HG02973 (cell line): ENCODE results near the gene CHMP1A.
"Not testable (repeated sequence)": the region's sequence is repeated elsewhere in the genome, so short reads cannot be mapped to it uniquely, and the experiment has no call there.

Source experiments
- ATAC-seq: cut with Tn5 transposase; IDR thresholded peaks from one replicate; pipeline ENCODE4 v1.9.1; 2021; ENCODE audit warnings: moderate library complexity; ENCODE audit not compliant: unreplicated experiment

CHMP1A gene

DNA sequence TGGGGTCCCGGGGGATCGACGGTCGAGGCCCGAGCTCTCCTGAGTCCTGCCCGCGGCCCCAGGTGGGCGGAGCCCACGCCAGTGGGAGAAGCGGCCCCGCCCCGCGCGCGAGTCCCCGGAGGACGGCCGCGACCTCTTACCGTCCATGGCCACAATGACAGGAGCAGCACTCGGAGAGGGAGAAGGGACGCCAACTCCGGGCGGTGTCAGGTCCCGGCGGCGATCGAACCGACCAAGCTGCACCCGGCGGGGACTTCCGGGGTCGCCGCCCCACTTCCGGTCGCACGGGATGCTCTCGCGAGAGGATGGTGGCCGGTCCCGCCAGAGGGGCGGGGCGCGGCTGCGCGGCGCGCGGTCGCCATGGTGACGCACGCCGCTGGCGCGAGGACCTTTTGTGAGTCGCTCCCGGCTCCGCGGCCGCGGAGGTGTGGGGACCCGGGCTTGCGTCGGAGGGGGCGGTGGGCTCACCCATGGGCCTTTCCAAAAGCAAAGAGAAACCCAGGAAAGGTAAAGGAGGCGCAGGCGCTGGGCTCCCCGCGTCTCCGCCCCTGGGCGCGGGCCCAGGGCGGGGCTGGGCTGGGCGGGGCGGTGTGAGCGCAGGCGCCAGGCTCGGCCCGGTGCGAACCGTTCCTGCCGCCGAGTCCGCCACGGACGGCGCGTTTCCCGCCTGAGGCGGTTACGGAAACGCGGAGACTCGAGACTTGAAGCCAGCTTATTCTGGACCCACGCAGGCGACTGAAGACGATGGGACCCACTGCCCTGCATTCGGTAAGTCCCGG lies at the start of gene CHMP1A, which contains the start of gene SPATA33:
CHMP1A (minus strand) TSS at position 267 of the 779 bp plus-strand sequence; CDS start at position 147, 120 bp downstream.
SPATA33 (plus strand) TSS at position 395 of the 779 bp plus-strand sequence; CDS start at position 471, 76 bp downstream.
- peak; percentile 79 for ATAC-seq

DNA sequence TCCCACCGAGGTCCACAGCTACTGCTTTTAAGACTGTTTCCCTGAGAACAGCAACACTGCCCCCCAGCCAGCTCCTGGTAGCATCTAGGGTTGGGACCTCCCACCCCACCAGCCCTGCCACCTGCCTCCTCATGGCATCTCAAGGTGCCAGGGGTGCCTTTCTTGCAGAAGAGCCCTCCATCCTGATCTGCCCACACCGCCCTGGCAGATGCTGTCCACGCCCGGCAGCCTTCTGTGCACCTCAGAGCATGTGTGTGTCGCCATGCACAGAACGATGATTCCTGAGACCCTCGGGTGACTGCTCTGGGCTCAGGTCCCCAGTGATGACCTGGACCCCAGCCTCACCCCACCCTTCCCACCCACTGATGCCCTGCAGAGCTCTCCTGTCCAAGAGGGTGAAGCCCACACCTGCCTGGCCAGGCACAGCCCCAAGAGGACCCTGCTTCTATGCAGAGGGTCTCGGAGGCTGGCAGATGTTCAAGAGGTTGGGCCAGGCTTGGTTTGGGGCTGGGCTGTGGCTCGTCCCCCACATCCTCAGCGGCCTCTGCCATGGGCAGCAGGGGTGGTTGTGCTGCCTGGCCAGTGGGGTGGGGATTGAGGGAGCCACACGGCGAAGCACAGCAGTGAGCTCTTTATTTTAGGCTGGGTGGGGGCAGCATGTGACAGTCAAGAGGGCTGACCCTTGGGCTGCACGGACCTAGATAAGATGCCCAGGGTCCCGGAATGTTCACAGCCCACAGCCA lies 49.2 kb upstream of the CHMP1A start:
- ATAC-seq: no peak

DNA sequence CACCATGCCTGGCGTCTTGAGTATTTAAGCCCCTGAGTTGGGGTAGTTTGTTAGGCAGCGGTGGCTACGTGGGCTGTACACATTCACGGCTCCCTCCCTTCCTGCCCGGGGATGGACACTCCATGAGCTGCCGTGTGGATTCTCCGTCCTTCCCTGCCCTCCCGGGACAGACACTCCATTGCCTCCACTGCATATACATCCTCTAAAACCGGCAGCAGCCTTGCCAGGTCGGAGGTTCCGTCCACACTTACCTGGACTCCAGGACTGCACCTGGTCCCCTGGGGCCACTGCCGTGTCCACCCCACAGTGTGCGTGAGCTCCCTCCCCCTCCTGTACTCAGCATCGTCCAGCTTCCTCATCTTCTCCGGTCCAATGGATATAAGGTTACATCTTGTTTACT lies 47.5 kb upstream of the CHMP1A start:
- no peak for ATAC-seq

DNA sequence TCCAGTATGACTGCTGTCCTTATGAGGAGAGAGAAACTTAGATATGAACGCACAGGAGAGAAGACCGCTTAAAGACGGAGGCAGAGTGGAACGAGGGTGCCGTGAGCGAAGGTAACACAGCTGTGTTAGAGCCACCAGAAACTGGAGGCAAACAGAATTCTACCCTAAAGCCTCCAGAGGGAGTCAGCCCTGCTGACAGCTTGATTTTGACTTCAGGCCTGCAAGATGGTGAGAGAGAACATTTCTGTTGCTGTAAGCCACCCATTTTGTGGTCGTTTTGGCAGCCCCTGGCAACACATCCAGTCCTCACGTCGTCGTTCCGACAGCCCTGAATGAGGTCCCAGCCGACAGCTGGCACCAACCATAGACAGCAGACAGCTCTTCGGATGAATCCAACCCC lies 46.8 kb upstream of the CHMP1A start:
- no peak for ATAC-seq

DNA sequence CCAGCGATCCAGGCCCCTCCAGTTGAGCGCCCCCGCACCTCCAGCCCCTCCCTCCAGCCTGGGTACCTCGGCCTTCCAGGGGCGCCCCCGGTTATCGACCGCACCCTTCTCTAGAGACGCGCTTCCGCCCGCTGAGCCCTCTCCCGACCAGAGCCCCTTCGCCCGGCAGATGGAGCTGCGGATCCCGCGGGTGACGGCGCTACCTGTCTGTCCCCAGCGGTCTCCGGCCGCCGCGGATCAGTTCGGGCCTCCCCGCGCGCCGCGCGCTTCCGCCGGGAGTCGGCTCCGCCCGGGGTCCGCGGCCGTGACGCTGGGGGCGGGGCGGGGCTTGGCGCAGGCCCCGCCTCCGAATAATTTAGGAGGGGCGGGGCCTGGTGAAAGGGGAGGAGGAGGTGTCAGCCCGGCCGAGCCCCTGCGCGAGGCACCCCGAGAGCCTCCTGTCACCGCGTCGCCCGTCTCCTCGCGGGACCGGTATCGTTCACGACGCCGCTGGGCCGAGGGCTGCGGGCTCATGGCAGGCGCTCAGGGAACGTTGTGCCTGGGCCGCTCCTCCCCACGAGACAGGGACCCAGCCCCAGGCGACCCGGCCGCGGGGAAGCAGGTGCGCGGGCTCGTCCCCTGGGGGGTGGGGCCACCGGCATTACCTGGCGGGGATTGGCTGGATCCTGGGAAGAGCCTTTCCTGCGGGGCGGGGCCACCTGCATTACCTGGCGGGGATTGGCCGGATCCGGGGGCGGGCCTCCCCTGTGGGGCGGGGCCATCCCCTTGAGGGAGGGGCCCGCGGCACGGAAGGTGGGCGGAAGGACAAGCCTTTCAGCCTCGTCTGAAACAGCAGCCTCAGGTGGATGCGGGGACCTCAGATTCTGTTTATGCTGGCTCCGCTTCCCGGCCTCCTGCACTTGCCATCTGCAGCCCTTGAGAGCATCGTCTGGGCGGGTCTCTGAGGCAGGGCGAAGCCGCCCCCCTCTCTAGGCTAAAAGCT lies 44.2 kb upstream of the CHMP1A start, which contains the start of gene SPATA2L:
SPATA2L (minus strand) TSS at position 281 of the 982 bp plus-strand sequence. CDS start 473 bp downstream, outside the sequence.
- peak; percentile 57 for ATAC-seq

DNA sequence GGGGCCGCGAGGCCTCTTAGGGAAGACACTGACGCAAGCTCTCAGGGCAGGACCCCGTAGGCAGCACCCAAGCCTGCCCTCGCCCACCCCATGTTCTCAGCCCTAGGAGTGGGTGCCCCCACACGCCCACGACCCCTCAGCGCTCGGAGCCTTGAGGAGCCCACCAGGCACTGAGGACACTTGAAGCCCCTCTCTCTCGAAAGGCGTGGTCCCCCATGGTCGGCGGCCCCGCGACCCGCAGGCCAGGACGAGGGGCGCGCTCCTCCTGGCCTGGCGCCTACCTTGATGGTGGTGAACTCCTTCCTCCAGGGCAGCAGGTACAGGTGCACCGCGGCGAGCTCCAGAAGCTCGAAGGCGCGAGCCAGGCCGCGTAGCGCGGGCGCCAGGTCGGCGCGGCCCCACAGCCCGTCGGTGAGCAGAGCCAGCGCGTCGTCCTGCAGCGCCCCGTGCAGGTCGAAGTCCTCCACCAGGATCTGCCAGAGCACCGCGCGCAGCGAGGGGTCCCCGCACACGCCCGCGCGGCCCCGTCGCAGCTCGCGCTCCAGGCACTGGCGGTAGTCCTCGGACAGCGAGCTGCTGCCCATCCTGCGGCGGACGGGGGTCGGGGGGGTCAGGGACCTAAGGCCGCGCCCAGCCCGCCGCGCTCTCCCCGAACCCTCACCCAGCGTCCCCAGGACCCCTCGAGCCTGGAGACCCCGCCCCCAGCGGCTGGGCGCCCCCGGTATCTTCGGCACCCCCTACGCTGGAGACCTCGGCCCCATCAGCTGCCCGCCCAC lies 43.3 kb upstream of the CHMP1A start:
- ATAC-seq: peak; percentile 14

DNA sequence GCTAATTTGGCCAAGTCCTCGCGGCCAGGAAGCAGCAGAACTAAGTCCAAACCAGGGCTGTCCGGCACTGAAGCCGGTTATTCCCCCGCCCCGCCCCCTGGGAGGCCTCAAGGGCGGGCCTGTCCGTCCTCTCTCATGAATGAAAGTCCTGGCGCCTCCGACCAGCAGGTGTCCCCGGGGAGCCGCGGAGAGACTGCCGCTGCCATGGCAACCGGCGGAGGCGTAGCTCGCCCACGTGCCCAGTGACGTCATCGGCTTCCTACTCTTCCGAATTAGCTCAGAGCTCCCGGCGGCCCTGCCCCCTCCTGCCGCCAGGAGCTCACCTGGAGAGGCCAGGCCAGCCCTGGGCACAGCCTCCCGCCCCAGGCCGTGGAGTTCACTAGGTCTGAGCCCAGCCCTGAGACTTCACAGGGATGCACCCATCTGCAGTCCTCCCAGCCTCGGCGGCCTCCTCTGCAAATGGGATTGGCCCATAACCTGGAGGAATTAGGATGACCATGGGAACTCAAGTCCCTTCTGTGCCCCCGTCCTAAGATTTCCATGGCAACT lies 42.7 kb upstream of the CHMP1A start:
- peak; percentile 37 for ATAC-seq

DNA sequence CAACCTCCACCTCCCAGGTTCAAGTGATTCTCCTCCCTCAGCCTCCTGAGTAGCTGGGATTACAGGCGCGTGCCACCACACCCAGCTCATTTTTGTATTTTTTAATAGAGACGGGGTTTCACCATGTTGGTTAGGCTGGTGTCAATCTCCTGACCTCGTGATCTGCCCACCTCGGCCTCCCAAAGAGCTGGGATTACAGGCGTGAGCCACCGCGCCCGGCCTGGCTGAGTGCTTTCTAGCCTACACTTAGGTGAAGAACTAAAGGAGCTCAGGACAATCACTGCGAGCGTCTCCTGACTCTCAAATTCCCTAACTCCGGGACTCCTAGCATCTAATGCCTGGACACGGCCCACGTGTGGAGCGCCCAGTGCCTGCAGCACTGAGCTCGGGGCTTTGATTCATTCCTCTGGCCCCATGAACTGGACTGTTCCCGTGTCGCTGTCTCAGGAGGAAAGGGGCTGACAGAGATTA lies 42.2 kb upstream of the CHMP1A start:
- ATAC-seq: not testable (repeated sequence)

DNA sequence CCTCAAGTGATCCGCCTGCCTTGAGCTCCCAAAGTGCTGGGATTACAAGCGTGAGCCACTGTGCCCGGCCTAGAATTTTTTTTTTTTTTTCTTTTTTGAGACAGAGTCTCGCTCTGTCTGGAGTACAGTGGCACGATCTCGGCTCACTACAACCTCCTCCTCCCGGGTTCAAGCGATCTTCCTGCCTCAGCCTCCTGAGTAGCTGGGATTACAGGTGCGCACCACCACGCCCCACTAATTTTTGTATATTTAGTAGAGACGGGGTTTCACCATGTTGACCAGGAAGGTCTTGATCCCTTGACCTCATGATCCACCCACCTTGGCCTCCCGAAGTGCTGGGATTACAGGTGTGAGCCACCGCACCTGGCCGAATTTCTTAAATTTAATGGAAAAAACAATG lies 41.2 kb upstream of the CHMP1A start:
- not testable (repeated sequence) for ATAC-seq

DNA sequence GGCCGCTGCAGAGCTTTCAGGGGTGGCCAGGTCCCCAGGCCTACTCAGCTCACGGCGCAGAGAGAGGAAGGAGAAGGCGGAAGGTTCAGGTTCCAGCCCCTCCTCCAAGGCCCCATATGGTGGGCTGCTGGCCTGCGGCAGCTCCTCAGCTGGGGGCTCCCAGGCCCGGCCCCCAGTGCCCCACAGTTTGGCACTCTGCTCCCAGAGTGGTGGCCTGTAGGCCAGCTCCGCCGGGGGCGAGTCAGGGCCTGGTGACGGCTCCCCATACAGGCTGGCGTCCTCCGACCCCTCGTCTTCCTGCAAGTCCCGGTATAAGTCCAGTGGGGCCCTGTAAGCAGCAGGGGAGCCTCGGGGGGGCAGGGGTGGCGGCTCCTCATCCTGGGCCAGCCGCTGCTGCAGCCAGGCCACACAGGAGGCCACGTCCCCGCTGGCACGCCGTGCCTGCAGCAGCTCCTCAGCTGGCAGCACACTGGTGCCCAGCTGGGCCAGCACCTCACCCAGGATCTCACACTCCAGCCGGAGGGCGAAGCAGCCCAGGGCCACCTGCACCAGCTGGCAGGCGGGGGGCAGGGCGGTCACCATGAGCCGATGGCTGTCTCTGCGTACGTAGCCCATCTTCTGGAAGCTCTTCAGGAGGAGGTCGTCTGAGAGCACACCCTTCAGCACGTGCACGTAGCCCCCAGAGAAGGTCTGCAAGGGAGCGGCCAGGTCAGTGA lies 40.3 kb upstream of the CHMP1A start:
- ATAC-seq: no peak

DNA sequence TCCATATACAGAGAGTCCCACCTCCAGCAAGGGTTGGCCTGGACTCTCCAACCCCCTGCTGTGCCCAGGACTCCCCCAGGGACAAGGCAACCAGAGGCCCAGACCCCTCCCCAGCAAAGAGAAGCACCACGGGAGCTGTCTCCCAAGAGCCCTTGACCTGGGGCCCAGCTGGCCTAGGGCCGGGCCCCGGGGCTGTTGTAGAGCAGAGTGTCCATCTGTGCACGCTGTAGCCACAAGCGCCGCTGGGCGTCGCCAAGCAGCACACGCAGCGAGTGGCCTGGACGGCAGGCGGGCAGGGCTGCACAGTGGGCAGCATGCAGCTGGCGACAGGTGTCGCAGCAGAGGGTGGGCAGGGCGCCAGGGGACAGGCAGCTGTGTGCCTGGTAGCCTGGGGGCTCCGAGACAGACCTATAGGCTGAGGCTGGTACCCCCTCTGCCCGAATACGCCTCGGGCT lies 39.7 kb upstream of the CHMP1A start:
- no peak for ATAC-seq

DNA sequence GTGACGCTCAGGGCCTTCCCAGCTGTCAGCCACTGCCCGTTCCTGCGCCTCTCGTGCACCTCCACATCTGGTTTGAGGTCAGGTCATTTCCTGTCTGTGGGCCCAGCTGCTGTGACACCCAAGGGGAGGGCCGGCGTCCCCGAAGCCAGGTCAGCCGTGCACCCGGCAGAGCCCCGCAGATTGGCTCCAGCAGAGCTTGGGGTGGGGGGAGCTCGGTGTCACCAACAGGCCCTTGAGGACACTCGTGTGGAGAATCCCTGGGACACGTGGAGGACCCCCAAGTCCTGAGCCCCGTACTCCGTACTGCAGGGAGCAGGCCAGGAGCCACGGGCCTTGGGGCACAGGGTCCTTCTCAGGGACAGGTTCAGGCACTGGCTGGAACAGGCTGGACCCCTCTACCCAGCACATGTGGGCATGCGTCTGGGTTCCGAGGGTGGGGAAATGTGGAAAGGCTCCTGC lies 39.2 kb upstream of the CHMP1A start:
- no peak for ATAC-seq

DNA sequence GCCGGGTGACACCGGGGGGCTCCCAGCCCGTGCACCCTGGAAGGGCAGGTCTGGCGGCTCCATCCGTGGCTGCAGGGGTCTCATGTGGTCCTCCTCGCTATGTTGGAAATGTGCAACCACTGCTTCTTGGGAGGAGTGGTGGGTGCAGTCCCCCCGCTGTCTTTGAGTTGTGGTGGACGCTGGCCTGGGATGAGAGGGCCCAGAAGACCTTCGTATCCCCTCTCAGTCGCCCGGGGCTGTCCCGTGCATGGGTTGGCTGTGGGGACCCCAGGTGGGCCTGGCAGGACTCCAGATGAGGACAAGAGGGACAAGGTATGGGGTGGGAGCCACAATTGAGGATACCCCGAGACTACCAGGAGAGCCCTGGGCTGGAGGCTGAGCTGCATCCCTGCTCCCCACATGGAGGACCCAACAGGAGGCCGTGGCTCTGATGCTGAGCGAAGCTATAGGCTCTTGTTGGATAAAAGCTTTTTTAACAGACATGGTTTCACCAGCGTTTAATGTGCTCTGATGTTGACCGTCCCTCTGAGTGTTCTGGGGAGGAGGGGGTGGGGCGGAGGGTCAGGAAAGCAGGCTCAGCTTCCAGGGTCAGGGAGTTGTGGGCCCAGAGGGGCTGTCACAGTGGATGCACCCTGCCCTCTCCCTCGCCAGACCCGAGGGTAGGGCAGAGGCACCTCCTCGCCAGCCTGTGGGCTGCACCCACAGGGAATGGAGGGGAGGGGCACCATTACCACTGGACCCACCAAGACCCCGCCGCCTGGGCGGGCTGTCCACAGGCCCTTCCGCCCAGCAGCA lies 38.6 kb upstream of the CHMP1A start:
- ATAC-seq: no peak

DNA sequence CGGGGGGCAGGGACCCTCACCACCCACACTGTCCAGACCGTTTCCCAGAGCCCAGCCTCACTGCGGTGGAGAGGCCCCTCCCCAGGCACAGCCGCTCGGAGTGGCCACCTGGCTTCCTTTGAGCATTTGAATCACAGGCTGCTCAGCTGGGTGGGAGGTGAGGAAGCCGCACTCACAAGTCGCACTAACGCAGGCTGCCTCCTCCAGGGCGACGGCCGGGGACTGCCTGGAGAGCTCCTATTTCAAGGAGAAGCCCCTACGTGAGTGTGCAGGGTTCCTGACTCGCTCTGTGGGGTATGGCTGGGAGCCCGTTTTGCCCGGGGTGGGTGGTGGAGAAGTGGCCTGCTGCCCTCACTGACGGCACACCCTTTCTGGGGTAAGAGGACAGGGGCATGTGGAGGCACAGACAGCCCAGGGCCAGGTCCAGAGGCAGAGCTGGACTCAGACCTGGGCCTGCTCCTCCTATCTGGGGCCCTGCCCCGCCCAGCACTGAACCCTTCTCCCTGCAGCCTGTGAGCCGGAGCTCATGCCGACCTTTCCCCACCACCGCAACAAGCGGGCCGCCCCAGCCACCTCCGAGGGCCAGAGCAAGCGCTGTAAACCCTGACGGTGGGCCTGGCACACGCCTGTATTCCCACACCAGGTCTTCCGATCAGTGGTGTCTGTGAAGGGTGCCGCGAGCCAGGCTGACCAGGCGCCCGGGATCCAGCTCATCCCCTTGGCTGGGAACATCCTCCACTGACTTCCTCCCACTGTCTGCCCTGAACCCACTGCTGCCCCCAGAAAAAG lies 37.8 kb upstream of the CHMP1A start:
- no peak for ATAC-seq

DNA sequence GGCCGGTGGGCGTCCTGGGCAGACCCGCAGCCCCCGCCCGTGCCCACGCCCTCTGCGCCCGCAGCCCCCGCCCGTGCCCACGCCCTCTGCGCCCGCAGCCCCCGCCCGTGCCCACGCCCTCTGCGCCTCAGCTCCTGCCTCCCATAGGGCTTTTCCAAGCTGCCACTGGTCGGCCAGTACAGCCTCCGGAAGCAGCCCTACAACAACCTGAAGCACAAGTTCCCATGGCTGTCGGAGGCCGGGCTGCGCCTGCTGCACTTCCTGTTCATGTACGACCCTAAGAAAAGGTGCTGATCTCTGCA lies 37.2 kb upstream of the CHMP1A start:
- ATAC-seq: not testable (repeated sequence)

DNA sequence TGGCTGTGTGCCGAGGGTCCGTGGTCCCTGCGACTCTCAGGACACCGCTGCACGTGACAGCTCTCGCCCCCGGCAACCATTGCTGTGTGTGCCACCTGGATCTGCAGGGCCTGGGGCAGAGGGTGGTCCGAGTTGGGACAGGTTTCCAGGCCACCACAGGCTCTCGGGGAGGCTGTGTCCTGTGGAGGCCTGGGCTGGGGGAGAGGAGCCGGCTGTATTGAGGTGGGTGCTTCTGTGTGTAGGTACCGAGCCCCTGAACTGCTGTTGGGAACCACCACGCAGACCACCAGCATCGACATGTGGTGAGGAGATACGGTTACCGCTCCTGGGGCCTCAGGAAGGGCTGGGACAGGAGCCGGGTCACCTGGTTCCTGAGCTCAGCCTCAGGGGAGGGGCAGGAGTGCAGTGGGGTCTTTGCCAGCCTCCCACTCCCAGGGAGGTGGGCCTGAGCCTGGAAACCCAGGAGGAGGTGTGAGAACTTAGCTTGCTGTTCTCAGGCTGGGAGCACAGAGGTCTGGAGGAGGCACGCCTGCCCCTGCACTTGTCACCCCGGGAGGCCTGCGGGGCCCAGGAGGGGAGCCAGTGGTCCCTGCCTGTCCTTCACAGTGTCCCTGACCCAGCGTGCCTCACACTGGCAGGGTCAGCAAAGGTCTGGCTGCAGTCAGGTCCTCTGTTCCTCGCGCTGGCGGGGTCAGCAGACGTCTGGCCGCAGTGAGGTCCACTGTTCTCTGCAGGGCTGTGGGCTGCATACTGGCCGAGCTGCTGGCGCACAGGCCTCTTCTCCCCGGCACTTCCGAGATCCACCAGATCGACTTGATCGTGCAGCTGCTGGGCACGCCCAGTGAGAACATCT lies 36.6 kb upstream of the CHMP1A start:
- ATAC-seq: no peak
